ENCODE data around the gene EHD3.

The EHD3 gene

DNA sequence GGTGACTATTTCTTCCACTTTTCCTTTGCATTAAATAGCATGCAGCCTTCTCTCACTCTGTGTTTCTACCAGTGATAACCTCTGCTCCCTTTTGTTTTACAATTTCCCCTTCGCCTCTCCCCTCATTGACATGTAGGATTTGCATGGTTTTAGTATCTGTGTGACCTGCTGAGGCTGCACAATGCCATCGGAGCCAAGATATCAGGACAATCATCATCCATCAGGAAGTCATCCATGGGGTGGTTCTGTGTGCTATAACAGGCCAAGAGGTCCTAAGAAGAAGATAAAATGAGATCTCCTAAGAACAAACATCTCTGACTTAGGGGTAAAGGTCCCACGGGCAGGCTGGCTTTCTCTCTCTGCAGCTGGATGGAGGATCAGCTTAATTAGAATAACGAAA, 65.6 kb downstream of the EHD3 start:
- H3K4me3 ChIP-seq: no peak overlapping the region
- TF ChIP-seq, protein P1, sequence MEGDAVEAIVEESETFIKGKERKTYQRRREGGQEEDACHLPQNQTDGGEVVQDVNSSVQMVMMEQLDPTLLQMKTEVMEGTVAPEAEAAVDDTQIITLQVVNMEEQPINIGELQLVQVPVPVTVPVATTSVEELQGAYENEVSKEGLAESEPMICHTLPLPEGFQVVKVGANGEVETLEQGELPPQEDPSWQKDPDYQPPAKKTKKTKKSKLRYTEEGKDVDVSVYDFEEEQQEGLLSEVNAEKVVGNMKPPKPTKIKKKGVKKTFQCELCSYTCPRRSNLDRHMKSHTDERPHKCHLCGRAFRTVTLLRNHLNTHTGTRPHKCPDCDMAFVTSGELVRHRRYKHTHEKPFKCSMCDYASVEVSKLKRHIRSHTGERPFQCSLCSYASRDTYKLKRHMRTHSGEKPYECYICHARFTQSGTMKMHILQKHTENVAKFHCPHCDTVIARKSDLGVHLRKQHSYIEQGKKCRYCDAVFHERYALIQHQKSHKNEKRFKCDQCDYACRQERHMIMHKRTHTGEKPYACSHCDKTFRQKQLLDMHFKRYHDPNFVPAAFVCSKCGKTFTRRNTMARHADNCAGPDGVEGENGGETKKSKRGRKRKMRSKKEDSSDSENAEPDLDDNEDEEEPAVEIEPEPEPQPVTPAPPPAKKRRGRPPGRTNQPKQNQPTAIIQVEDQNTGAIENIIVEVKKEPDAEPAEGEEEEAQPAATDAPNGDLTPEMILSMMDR (IDR thresholded peaks at IDR 0.05): no peak
- no peak overlapping the region for H3K27ac ChIP-seq
- no peak for DNase-seq (ENCODE audit: low spot score)

DNA sequence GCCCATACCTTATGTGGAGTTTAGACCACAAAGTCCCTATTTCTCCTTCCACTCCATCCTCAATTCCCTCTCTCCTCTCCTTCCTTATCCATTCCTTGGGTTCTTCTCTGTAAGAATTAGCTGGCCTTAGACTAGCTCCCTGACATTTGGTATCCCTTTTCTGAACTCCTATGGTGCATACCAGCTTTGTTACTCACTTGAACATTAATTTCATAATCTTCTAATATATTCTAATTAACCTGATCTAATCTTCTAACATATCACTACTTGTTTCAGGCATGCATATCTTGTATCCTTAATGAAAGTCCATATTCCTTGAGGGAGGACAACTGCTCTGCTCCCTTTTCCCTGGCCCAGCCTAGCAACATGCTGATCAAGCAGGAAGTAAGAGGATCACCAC, 66.4 kb downstream of the EHD3 start:
- Histone ChIP-seq H3K27ac (no peak overlapping the region), H3K4me3 (no peak overlapping the region)
- TF ChIP-seq, protein P1 (IDR thresholded peaks at IDR 0.05): no peak
- no peak for DNase-seq (ENCODE audit: low spot score)

GRCh38 chr2:31302940-31303563, 69.1 kb downstream of the EHD3 start:
- TF ChIP-seq, protein P1 (IDR thresholded peaks at IDR 0.05): no peak
- DNase-seq (ENCODE audit: low spot score): no peak
- peak overlapping the region; percentile 67 to 76 for H3K27ac ChIP-seq
- no peak overlapping the region for H3K4me3 ChIP-seq

DNA sequence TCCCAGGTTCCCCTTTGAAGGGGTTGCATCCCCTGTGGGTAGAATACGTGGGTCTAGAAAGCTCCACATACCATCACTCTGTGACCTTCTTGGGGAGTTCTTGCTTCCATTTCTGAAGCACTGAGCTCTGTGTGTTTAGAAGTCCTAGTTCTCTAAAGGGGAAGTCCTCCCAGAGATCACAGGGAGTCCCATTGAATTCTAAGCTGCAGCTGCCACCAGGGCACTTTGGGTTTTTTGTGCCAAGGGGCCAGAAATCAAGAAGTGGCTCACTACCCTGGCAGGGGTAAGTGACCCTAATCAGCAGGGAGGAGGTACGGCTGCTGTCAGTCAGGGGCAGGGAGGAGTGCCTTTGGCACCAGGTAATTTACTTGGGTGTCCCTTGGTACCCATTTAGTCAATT, 70.9 kb downstream of the EHD3 start:
- TF ChIP-seq, protein P1 (IDR thresholded peaks at IDR 0.05): no peak
- Histone ChIP-seq H3K27ac (no peak overlapping the region), H3K4me3 (no peak overlapping the region)
- DNase-seq (ENCODE audit: low spot score): no peak

DNA sequence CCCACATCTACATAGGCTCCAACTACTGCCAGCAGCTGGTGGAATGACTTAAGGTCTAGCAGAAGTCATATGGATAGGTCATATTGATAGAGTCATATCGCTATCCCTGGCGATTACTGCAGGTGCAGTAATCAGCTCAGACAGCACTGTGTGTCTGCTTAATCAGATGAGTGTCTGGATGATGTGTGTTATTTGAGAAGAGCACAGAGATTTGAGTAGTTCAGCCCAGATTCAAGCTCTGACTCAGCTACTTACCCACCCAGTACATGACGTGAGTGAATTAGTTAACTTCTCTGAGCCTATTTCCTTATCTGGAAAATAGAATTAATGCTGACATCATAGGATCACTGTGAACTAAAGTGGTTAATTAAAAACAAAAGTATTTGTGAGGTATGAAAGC, 78.9 kb downstream of the EHD3 start:
- Histone ChIP-seq H3K4me3 (no peak overlapping the region), H3K27ac (no peak overlapping the region)
- TF ChIP-seq, protein P1 (IDR thresholded peaks at IDR 0.05): no peak
- DNase-seq (ENCODE audit: low spot score): no peak

DNA sequence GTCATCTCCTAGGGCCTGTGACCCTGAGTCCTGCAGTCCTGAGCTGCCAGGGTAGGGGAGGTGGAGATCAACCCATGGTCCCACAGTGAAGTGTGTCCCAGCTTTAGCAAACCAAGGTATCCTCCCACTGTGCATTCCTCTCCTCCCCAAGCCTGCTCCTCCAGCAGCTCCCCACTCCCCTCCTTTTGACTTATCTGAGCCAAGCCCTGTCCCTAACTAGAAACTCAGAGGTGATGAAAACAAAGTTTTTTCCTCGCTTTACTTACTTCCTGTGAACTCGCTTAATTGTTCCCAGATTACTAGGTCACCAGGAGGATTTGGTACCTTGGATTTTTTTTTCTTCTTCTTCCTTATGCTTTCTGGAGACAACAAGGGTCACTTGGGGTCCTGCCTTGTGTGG, 80.8 kb downstream of the EHD3 start:
- Histone ChIP-seq H3K4me3 (no peak overlapping the region), H3K27ac (no peak overlapping the region)
- TF ChIP-seq, protein P1 (IDR thresholded peaks at IDR 0.05): no peak
- no peak for DNase-seq (ENCODE audit: low spot score)

- TF ChIP-seq, protein P1 (IDR thresholded peaks at IDR 0.05): no peak
- DNase-seq (ENCODE audit: low spot score): no peak
- Histone ChIP-seq H3K4me3 (no peak overlapping the region), H3K27ac (peak overlapping the region in 1 of 2 donors; percentile 38)
Observed at GRCh38 chr2:31317396-31317795, 83.4 kb downstream of the EHD3 start.

All from coronary artery (tissue), 2 donors.